Stimulated activated CD4-positive, alpha-beta T cell treated with anti-CD3 and anti-CD28 coated beads, TNF-alpha, amount 100 ng/mL, for 1 hour (primary cell): ENCODE measurements around the gene PRR5L.

Experiments used
- DNase-seq, 3 donors: peaks; one replicate each; pipeline ENCODE4 v3.0.0-alpha.2; 2020; ENCODE audit warnings: low read depth in 3 of 3, low spot score in 1 of 3

Gene PRR5L

GRCh38 chr11:36427876-36428275 lies 131.8 kb downstream of the PRR5L start:
- DNase-seq: no peak

- no peak for DNase-seq
Observed at GRCh38 chr11:36431429-36432092, 135.5 kb downstream of the PRR5L start.

DNA sequence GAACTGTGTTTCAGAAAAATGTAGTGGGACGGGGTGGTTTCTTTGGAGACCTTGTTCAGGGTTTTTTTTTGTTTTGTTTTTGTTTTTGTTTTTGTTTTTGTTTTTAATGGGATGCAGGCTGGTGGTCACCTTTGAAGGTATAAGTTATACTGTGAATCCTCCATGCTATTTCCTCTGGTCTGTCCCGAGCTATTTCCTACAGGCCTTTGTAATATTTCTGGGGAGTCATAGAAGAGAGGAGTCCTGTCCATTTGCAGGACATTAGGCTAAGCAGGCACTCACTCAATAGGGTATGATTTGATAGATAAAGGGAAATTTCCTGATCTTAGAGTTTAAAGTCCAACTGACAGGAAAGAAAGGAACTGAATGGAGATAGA lies 136.0 kb downstream of the PRR5L start:
- no peak for DNase-seq

- no peak for DNase-seq
Observed at GRCh38 chr11:36432738-36433137, 136.7 kb downstream of the PRR5L start.

DNA sequence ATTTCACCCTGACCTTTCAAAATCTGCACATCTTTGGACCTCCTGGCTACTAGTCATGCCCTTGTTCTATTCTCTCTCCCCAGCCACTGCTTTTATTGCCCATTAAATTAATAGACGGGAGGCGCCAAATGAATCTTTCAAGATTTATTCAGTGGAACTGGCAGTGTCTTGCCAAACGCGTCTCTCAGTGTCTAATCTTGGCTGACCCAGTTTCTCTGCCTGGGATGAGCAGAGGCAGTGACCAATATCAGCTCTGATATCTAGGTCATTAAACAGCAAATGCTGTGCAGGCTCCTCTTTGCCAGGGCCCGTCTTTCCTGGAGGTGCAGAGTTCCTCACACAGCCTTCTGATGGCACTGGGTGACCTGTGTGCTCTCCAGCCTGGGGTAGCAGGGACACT lies 140.0 kb downstream of the PRR5L start:
- no peak for DNase-seq

DNA sequence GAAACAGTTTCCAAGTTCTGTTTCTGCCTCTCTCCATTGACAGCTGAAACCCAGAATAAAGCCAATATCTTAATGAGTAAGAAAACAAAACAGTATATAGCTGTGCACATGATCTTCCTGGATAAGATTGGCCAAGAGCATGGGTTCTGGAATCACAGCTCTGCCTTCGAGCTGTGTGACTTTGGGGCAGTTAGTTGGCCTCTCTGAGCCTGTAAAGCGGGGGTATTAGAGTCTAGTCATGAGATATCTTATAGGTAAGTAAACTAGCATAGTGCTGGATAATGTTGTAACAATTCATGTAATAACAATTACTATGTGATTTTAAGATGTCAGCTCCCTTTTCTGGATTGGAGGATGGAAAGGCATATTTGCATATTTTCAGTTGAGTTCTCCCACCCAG lies 140.5 kb downstream of the PRR5L start:
- no peak for DNase-seq

DNA sequence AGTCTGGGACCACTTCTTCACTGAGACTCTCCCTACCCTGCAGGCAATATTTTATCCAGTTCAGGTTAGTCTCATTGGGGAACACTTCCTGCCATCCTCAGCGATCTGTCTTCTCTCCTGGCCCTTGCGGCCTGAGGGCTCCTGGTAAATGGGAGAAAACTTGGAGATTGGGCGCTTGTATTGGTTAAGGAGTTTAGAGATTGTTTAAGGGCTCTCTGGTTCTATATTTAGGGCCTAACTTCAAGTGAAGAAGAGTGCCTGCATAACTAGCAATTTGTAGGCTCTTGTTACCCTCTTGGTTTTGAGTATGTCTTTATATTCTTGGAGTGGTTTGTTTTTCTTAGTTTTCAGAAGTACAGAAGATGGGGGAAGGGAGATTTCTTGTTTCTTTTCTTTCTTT lies 141.3 kb downstream of the PRR5L start:
- no peak for DNase-seq

GRCh38 chr11:36438126-36438525 lies 142.0 kb downstream of the PRR5L start:
- no peak for DNase-seq

DNA sequence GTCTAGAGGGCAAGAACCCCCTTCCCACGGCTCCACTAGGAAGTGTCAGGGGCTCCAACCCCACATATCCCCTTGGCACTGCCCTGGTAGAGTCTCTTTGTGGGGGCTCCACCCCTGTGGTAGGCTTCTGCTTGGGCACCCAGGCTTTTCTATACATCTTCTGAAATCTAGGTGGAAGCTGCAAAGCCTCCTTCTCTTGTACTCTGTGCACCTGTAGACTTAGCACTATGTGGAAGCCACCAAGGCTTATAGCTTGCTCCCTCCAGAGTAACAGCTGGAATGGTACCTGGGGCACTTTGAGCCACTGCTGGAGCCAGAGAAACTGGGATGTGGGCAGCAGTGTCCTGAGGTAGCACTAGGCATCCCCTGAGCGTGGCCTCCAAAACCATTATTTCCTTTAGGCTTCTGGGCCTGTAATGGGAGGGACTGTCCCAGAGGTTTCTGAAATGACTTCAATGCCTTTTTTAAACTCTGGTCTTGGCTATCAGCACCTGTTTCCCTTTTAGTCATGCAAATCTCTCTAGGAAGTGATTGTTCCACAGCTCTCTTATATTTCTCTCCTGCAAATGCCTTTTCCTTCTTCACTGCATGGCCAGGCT lies 145.6 kb downstream of the PRR5L start:
- no peak for DNase-seq

DNA sequence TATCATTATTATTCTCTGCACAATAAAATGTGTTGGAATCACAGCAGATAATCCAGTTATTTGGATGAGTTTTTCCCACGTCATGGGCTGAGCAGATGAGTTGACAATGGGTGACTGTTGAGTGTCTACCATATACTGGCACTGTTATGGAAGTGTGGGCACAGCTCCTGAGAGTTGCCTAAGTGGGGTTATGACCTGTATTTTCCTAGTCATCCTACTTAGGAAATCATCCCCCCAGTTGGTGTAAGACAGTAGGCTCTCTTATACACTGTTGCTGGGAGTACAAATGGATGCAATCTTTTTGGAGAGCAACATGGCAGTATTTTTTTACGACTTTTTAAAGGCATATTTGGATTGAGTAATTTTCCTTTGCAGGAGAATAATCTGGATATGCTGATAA lies 147.6 kb downstream of the PRR5L start:
- DNase-seq: no peak

DNA sequence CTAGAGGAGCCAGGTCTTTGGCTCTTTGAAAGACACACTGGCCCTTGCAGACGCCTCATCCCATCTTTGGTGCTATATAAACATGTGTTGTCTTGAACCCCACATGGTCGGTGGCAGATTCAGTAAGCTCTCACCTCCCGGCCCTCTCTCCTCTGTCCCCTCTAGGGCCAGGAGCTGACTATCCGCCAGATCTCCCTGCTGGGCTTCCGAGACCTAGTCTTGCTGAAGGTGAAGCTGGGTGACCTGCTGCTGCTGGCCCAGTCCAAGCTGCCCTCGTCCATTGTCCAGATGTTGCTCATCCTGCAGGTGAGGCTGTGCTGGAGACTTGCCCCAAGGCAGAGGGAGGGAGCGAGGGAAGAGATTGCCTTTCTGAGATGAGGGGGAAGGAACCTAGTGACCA lies 150.0 kb downstream of the PRR5L start:
- DNase-seq: no peak

DNA sequence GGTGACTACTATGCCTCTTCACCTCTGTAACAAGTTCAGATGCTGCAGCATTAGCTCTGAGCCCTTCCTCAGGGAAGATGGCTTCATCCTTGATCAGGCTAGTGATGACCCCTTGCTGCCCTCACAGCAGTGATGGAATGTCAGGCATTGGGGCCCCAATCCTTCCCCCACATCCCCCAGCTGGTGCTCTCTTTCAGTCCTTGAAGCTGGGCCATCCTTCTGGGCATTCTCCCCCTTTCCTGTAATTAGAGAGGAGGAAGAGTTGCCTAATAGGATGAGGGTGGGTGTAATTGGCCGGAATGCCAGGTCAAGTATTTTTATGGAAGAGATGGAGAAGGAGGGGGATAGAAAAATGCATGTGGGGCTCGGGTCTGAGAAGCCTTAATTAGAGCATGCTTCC lies 151.4 kb downstream of the PRR5L start:
- no peak for DNase-seq

GRCh38 chr11:36447947-36448346 lies 151.9 kb downstream of the PRR5L start:
- DNase-seq: no peak

DNA sequence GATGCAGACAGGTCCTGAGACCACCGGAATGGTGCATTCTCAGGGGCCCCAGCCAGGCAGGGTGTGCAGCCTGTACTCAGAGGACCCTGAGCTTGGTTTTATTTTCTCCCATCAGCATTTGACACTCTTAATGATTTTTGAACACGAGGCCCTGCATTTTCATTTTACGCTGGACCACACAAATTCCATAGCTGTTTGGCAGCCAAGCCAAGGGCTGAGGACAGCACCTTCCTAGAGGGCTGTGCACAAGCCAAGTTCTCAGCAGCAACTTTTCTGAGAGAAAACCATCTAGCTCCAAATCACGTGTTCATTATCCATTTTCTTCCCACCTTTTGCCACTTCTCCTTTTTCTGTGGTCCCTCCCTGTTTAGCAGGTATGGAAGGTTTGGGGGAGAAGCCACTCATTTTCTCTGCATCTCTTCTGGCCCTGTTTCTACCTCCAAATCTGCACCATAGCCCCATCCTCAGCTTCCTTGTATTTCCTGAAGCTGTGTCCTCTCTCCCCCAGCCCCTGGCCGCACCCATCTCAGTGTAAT lies 153.5 kb downstream of the PRR5L start:
- no peak for DNase-seq

DNA sequence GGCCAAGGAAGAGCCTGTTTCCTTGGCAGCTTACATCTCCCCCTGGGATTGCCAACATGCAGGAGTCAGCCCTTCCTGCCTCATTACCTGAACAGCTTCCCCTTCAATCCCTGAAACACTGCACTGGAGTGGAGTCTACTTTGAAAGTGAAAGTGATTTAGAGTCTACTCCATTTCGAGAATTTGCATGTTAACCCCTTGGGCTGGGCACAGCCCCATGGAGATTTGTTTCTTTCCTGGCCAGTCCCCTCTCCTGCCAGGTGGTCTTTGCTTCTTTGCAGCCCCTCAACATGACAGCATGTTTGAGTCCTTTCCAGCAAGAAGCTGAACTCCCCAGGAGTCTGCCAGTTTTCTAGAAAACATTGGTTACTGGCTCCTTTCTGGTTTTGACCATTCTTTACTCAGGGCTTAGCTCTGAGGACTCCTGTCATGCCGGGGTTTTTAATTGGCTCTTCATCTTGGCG lies 154.1 kb downstream of the PRR5L start:
- DNase-seq: no peak

DNA sequence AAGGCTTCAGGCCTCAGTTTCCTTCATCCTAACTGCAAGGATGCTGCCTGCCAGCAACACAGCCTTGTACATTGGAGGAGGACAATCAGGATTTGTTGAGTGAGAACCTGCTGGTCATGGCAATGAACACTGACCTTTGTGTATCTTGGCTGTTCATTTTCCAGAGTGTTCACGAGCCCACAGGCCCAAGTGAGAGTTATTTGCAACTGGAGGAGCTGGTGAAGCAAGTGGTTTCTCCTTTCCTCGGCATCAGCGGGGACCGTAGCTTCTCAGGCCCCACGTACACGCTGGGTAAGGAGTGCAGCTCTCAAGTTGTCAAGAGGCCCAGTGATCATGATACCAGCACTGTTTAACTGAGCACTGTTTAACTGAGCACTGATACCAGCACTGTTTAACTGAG lies 155.0 kb downstream of the PRR5L start:
- DNase-seq: no peak

- no peak for DNase-seq
Observed at GRCh38 chr11:36451681-36452080, 155.6 kb downstream of the PRR5L start.

DNA sequence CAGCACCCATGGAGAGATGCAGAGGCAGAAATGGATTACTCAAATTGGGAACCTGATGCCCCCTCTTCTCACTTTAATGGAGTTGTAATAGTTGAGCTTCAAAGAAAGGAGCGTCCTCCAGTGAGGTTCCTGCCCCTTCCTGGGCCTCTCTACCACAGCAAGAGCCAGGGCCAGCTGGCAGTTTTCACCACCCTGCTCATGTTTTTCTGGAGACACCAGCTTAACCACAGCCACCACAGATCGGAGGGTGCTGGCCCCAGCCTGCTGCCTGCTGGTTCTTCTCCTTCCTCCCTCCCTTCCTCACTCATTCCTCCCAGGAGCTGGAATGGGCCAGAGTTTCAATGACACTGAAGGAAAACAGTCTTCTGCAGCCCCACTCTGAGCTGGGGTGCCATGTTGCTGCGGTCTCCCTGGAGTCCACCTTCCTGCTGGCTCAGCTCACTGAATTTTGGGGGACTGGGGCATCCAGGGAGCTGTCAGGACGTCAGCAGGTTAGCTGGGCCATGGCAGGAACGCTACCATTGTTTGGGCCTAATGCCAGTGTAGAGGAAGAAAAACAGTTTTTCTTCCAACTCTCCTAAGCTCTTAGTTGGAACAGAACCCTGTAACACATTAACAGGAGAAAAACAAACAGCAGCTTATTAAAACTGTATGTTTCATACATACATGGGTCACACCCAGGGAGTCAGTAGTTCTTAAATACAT lies 156.3 kb downstream of the PRR5L start:
- DNase-seq: no peak

DNA sequence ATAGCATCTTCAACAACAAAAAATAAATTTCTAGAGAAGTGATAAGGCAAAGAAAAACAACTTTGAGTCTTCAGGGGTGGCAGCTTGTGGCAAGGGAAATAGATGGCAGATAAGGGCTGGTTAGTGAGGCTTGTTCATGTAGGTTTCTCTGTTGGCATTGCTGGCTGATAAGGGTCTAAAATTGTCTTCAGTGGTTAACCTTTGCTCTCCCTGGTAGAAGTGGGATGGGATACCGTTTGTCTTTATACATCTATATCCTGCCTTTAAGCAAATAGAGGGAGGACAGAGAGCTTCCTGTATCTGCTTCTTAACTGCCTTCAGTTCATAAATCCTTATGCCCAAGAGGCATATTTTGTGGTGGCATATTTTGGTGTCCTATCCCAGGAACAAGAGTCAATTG lies 156.9 kb downstream of the PRR5L start:
- no peak for DNase-seq

- DNase-seq: no peak
Observed at GRCh38 chr11:36453678-36454077, 157.6 kb downstream of the PRR5L start.

- DNase-seq: no peak
Observed at GRCh38 chr11:36454551-36454940, 158.5 kb downstream of the PRR5L start.

- no peak for DNase-seq
Observed at GRCh38 chr11:36454941-36455631, 159.0 kb downstream of the PRR5L start.
